Left lobe of liver (tissue), 2 donors: ENCODE measurements around the gene LYL1. TPM values are rescaled to one million over a fixed set of nuclear protein-coding genes. Genes with fewer than 3 reads are reported as not detected.

ENCODE experiments used
- ATAC-seq: fragments of 200-7000 bp; cut with Tn5 transposase; one replicate; pipeline ENCODE4 v1.9.1; 2020; ENCODE audit warnings: mild to moderate bottlenecking, moderate library complexity
- DNase-seq: peaks from one replicate; pipeline ENCODE4 v3.0.0-alpha.2; 2020; ENCODE audit warnings: low spot score
- total RNA-seq: library from RNA; stranded (reverse); gene quantifications from one replicate; pipeline ENCODE4 v1.2.1, GENCODE V29; 2021
- donor health status: DM: no; HTN: no; CAD: no; lungs with moderate emphysema.
- donor health status: DM: no; HTN: yes; CAD: no.

Gene LYL1
- total RNA-seq, 1 donor from 2014 or later: 1.5 TPM

DNA sequence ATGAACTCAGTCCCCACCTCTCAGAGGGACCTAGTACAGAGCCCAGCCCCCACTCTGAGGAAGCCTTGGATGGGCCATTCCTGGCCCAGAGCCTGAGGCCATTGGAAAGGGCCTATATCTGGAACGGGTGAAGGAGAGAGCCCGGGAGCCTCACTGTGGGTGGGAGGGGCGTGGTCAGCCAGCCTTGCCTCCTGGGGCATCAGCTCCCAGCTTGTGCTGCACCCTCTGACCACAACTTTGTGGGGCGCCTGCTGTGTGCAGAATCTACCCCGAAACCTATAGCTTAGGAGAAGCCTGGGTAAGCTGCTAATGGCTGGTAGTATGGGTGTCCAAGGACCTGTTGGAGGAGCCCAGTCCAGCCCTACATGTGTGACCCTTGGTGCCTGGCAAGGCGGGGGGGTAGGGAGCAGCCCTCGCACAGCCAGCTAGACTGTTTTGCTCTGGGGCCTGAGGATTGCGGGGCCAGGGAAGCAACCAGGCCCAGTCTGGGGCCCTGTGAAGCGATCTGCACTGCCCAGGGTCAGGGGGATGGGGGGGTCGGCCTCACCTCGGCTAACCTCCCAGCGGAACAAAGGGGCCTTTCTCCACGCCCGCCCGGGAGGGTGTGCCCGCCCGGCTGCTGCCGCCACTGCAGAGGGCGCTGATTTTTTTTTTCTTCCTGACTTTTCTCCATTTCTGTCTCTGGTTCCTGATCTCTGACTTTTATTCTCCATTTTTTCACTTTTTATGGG lies 42.3 kb downstream of the LYL1 start:
- no peak for DNase-seq
- no peak for ATAC-seq

DNA sequence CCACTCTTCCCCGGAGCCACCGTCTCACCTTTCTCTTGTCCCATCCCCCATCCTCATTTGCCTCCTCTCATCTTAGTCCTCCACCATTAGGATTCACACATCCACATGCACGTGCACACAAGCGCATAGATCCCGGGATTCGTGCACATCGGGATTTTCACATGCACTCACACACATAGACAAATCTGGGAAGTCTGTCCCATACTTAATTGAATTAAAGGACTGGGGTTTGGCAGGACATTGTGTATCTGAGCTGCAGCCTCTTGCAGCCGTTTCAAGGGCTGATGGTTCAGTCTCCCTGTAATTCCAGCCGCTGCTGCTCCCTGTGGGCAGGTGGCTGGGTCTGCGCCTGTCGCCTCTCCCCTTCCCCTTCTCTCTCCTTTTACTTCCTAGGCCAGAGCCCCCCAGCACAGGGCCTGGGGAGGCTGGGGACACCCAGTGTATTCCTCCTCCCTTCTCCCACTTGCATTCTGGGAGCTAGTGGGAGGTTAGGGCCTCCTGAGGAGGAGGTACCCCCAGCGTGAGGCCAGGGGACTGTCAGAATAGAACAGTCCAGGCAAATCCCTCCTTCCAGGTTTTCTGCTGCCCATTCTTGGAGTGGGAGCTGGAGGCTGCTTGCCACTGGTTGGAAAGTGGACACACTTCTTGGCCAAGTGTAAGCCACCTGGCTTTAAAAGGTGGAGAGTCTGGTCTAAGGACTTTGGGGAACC lies 43.6 kb downstream of the LYL1 start:
- DNase-seq: no peak
- ATAC-seq: no peak

GRCh38 chr19:13057744-13058143 lies 44.9 kb downstream of the LYL1 start:
- DNase-seq: no peak
- ATAC-seq: no peak

DNA sequence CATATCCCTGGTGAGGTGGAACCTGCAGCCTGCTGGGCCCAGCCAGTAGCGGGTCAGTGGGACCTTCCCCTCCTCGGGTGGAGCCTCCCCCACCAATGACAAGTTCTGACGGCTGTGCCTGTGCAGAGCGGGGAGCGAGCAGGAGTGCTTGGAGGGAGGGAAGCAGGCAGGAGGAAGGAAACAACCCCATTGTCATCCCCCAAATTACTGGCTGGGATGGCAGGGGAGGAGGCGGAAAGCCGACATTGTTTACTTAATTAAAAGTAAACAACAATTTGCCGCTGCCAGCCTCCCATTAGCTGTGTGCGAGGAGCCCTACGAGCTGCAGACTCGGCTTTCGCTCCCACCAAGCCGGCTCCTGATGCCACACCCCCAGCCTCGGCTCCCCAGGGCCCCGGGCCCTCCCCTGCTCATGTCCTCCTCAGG lies 45.5 kb downstream of the LYL1 start:
- DNase-seq: no peak
- ATAC-seq: no peak

GRCh38 chr19:13056052-13056660 lies 46.5 kb downstream of the LYL1 start:
- ATAC-seq (no peak), DNase-seq (no peak)

- DNase-seq: no peak
- ATAC-seq: peak; percentile 6
These were observed 47.2 kb downstream of the LYL1 start for GRCh38 chr19:13055213-13056051.

DNA sequence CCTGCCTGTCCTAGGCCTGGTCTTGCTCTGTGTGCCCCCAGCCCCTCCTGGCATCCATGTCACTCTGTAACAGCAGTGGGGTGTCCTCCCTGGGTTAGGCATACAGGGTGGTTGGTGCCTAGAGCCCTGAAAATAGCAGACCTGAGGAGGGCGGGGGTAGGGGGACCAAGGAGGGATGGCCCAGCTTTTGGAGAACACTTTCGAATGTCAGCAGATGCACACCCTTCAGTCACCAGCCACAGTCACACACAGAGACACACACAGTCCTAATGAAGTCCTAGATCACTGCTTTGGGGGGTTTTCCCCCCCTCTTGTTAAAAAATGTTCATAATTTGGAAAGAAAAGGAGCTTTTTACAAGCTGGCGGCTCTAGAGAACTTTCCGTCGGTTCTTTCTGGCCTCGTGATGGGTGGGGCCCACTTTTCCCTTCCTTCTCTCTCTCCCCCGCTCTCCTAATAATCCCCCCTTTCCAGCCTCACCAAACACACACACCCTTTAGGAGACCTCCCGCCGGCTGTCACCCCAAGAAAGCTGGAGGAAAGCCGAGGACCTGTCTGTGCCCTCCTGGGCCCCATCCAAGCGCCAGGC lies 47.9 kb downstream of the LYL1 start:
- ATAC-seq: no peak
- DNase-seq: no peak

DNA sequence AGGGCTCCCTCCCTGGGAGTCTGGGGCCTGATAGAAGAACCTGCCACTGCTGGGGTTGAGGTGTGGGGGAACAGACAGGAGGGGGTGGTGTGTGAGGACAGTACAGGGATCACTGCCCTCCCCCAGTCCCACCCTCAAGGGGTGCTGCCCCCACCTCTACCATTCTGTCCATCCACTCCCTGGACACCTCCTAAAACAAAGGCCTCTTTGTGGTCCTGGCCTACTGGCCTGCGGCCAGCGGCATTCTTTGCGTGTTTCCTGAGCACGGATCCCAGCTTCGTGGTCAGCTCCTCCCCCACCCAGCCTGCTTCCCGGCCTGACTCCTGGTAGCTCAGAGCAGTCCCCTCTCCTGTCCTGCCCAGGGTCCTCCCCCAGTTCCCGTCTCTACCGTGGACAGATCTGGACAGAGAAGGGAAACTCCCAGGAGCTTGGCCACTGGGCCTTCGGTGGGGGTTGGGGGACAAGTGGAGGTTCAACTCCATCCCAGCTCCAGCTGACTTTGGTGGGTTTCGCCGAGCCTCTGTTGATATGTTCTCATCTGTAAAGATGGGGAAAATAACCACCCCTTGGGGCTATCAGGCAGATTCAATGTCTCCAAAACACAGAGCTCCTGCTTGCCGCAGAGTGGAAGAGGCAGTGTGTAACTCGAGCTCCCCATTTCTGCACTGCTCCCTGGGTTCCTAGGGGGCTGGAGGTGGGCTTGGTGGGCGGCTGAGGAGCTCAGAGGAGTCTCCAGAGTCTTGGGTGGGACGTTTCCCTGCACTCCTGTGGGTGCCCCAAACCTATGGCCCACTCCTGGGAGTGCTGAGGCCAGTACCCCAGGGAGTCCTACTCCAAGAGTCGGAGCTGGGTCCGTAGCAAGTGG lies 48.7 kb downstream of the LYL1 start:
- DNase-seq (peak; percentile 64), ATAC-seq (peak; percentile 43)

DNA sequence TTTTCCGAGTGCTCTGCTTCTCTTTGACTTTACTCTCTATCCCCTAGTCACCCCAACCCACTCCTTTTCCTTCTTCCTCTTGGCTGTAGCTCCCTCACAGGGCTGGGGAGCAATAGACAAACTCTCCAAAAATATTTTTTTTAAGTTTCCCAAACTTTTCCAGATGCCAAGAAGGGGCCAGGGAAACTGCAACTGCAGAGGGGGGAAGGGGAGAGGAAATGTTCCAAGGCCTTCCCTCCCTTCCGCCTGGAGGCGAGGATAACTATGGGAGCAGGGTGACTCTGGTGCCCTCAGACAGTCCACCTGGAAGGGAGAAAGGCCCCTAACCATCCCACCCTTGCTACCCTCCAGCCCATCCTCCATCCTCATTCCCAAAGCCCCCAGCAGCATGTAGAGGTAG lies 49.4 kb downstream of the LYL1 start:
- no peak for ATAC-seq
- DNase-seq: no peak

GRCh38 chr19:13052447-13053175 lies 50.0 kb downstream of the LYL1 start:
- ATAC-seq (no peak), DNase-seq (no peak)

- peak; percentile 59 for ATAC-seq
- no peak for DNase-seq
These were observed 51.0 kb downstream of the LYL1 start for GRCh38 chr19:13051557-13052165.

GRCh38 chr19:13050274-13050673 lies 52.4 kb downstream of the LYL1 start:
- ATAC-seq: no peak
- no peak for DNase-seq

Other genes with a start within 250 kb of the LYL1 start
- 22.3 TPM for gene DNASE2, start 221.4 kb downstream of the LYL1 start, total RNA-seq
- gene KLF1, start 215.7 kb downstream of the LYL1 start, total RNA-seq: 0.35 TPM
- 109 TPM for gene GCDH, start 211.7 kb downstream of the LYL1 start, total RNA-seq
- not detected for gene SYCE2, start 183.6 kb downstream of the LYL1 start, total RNA-seq
- 34.2 TPM for gene FARSA, start 169.1 kb downstream of the LYL1 start, total RNA-seq
- 1,041 TPM for gene CALR, start 164.2 kb downstream of the LYL1 start, total RNA-seq
- 42.6 TPM for gene RAD23A, start 157.0 kb downstream of the LYL1 start, total RNA-seq
- gene GADD45GIP1, start 145.6 kb downstream of the LYL1 start, total RNA-seq: 12.0 TPM
- not detected for gene DAND5, start 133.3 kb downstream of the LYL1 start, total RNA-seq
- 41.4 TPM for gene NFIX, start 107.4 kb downstream of the LYL1 start, total RNA-seq
- gene TRMT1, start 13.9 kb upstream of the LYL1 start, total RNA-seq: 15.8 TPM
- 26.7 TPM for gene NACC1, start 15.4 kb upstream of the LYL1 start, total RNA-seq
- 22.7 TPM for gene STX10, start 47.5 kb upstream of the LYL1 start, total RNA-seq
- gene IER2, start 47.6 kb upstream of the LYL1 start, total RNA-seq: 26.5 TPM